GM12891 (cell line): Measurements from ENCODE around the gene HDAC4.

Experiments used
- PAX5 ChIP-seq: IDR thresholded peaks from 2 replicates; pipeline ENCODE4 v1.6.1; 2011; ENCODE audit warnings: low read length, moderate library complexity, mild to moderate bottlenecking; ENCODE audit not compliant: insufficient read depth, severe bottlenecking
- POLR2A ChIP-seq: IDR thresholded peaks from 2 replicates; pipeline ENCODE4 v1.6.1; 2011; ENCODE audit warnings: low read depth, low read length, control low read depth
- POLR2AphosphoS5 ChIP-seq: IDR thresholded peaks from 2 replicates; pipeline ENCODE4 v1.6.1; 2011; ENCODE audit warnings: low read depth, low read length, control low read depth
- POU2F2 ChIP-seq: IDR thresholded peaks from 2 replicates; pipeline ENCODE4 v1.6.1; 2011; ENCODE audit warnings: low read depth, mild to moderate bottlenecking, control low read depth, low read length, moderate library complexity
- TAF1 ChIP-seq: IDR thresholded peaks from 2 replicates; pipeline ENCODE4 v1.6.1; 2011; ENCODE audit warnings: low read depth, low read length, control low read depth

DNA sequence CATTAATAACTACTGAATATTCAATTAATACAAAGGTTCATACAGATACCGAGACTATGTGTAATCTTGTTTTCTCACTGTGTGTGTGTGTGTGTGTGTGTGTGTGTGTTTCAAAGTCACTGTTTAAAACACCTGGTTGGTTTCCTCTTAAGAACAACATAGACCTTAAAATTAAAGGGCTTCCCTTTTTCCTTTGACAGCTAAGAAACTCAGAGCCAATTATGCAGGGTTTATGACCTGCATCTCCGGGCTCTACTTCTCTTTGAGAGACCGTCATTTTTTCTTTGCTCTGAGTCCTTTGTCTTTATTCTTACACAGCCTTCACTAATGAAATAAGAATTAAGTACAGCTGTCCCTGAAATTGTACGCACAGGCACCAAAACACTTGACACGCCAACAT, 145.6 kb downstream of the HDAC4 start:
- TF ChIP-seq POLR2A (no peak), POLR2AphosphoS5 (no peak), POU2F2 (no peak), TAF1 (no peak), PAX5 (no peak)
